HS-5 (cell line): ENCODE data around the gene IL17RB.

Experiments used
- DNase-seq: peaks from one replicate; pipeline ENCODE4 v3.0.0-alpha.2; 2012; ENCODE audit warnings: low read depth

Gene IL17RB

GRCh38 chr3:53846134-53846850, at the start of gene IL17RB, which contains the start of gene CHDH:
IL17RB (plus strand) TSS chr3:53846568; CDS start chr3:53846589, 21 bp downstream.
CHDH (minus strand) TSS chr3:53846419; CDS start chr3:53824008, 22,411 bp downstream.
- no peak for DNase-seq

- DNase-seq: no peak
Observed at GRCh38 chr3:53798144-53798543, 48.2 kb upstream of the IL17RB start.

GRCh38 chr3:53799338-53799865, 47.0 kb upstream of the IL17RB start:
- DNase-seq: no peak

GRCh38 chr3:53800041-53800906, 46.1 kb upstream of the IL17RB start:
- no peak for DNase-seq

- DNase-seq: no peak
Observed at GRCh38 chr3:53801319-53801718, 45.0 kb upstream of the IL17RB start.

GRCh38 chr3:53802256-53802880, 44.0 kb upstream of the IL17RB start:
- DNase-seq: no peak

- DNase-seq: no peak
Observed at GRCh38 chr3:53803124-53803815, 43.1 kb upstream of the IL17RB start.

GRCh38 chr3:53803816-53804695, 42.3 kb upstream of the IL17RB start:
- DNase-seq: no peak

GRCh38 chr3:53804697-53805462, 41.5 kb upstream of the IL17RB start:
- DNase-seq: peak; percentile 73

- DNase-seq: no peak
Observed at GRCh38 chr3:53805463-53806159, 40.8 kb upstream of the IL17RB start.

GRCh38 chr3:53806182-53807116, 39.9 kb upstream of the IL17RB start:
- DNase-seq: peak; percentile 80

GRCh38 chr3:53807117-53807810, 39.1 kb upstream of the IL17RB start:
- no peak for DNase-seq

GRCh38 chr3:53808496-53808895, 37.9 kb upstream of the IL17RB start:
- no peak for DNase-seq

- DNase-seq: no peak
Observed at GRCh38 chr3:53809267-53809666, 37.1 kb upstream of the IL17RB start.

GRCh38 chr3:53809764-53810400, 36.5 kb upstream of the IL17RB start:
- DNase-seq: no peak

- no peak for DNase-seq
Observed at GRCh38 chr3:53811143-53811927, 35.0 kb upstream of the IL17RB start.
